Esophagus squamous epithelium (tissue), 4 donors: ENCODE data around the gene ELL2.

Experiments used
- POLR2A ChIP-seq, 4 donors: fragments of 450-650 bp; IDR thresholded peaks; one replicate each; pipeline ENCODE4 v1.6.1; 2017; ENCODE audit warnings: antibody characterized with exemption in 4 of 4, mild to moderate bottlenecking in 4 of 4, moderate library complexity in 3 of 4
- TF ChIP-seq, protein P1 (sequence below), 6 experiments: fragments of 450-650 bp in 4 of 6; fragments of 200-600 bp in 2 of 6; sonication (generic) in 2 of 6; IDR thresholded peaks; one replicate each; pipeline ENCODE4 v1.5.1; 2016 to 2019; ENCODE audit warnings: antibody characterized with exemption in 6 of 6, mild to moderate bottlenecking in 4 of 6, moderate library complexity in 4 of 6

DNA sequence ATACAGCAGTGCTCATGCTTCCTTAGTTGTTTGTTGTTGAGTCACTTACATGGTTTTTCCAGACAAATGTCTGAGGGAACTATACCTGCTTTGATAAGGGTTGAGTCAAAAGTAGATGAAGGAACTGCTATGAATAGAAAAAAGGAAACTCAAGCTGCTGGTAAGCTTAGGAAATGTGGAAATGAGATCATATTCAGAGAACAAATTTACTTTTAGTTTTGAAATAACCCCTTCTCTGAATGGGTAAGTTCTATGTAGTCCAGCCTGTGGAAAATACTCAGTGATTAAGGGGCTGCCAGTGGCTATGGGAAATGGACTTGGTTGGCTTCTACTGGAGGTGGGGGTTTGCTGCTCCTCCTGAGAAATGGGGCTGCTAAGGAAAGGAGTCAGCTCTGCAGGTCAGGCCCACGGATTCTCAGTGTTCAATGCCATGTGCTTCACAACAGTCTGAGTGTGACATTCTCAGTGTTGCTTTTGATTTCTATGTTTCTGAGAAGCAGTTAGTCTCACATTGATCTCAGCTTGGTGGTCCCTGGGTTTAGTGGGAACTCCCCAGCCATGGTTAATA is 91.5 kb downstream of the ELL2 start:
- TF ChIP-seq, protein P1, sequence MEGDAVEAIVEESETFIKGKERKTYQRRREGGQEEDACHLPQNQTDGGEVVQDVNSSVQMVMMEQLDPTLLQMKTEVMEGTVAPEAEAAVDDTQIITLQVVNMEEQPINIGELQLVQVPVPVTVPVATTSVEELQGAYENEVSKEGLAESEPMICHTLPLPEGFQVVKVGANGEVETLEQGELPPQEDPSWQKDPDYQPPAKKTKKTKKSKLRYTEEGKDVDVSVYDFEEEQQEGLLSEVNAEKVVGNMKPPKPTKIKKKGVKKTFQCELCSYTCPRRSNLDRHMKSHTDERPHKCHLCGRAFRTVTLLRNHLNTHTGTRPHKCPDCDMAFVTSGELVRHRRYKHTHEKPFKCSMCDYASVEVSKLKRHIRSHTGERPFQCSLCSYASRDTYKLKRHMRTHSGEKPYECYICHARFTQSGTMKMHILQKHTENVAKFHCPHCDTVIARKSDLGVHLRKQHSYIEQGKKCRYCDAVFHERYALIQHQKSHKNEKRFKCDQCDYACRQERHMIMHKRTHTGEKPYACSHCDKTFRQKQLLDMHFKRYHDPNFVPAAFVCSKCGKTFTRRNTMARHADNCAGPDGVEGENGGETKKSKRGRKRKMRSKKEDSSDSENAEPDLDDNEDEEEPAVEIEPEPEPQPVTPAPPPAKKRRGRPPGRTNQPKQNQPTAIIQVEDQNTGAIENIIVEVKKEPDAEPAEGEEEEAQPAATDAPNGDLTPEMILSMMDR (IDR thresholded peaks at IDR 0.05) = no peak
- TF ChIP-seq POLR2A (IDR thresholded peaks at IDR 0.05) = no peak
